KMS-11 (cell line): ENCODE data around the gene DIABLO.
"Not testable (repeated sequence)": the region's sequence is repeated elsewhere in the genome, so short reads cannot be mapped to it uniquely, and the experiment has no call there.

ENCODE experiments used
- H2AFZ ChIP-seq: fragments of 200-600 bp; sonication (generic); 2 replicates; pipeline ENCODE4 v1.6.1; 2016; ENCODE audit warnings: antibody characterized with exemption, mixed run types, low read depth
- H3K27ac ChIP-seq: fragments of 200-600 bp; sonication (generic); 2 replicates; pipeline ENCODE4 v1.6.1; 2016; ENCODE audit warnings: mild to moderate bottlenecking, mixed run types
- H3K27me3 ChIP-seq: fragments of 200-600 bp; sonication (generic); 2 replicates; pipeline ENCODE4 v1.6.1; 2017; ENCODE audit warnings: mild to moderate bottlenecking, low read depth, mixed run types, moderate library complexity; ENCODE audit not compliant: insufficient read depth
- H3K36me3 ChIP-seq: fragments of 200-600 bp; sonication (generic); 2 replicates; pipeline ENCODE4 v1.6.1; 2017; ENCODE audit warnings: mild to moderate bottlenecking, mixed run types; ENCODE audit not compliant: insufficient read depth
- H3K4me1 ChIP-seq: fragments of 200-600 bp; sonication (generic); 2 replicates; pipeline ENCODE4 v1.6.1; 2016; ENCODE audit warnings: mild to moderate bottlenecking, low read depth, mixed run types; ENCODE audit not compliant: poor library complexity, severe bottlenecking
- H3K4me2 ChIP-seq: fragments of 200-600 bp; sonication (generic); 2 replicates; pipeline ENCODE4 v1.7.0; 2016; ENCODE audit warnings: mild to moderate bottlenecking, mixed run types
- H3K4me3 ChIP-seq: fragments of 200-600 bp; sonication (generic); IDR thresholded peaks from 2 replicates; pipeline ENCODE4 v1.6.1; 2017; ENCODE audit warnings: low read depth, low read length, mixed read lengths; ENCODE audit not compliant: insufficient read depth
- H3K79me2 ChIP-seq: fragments of 200-600 bp; sonication (generic); 2 replicates; pipeline ENCODE4 v1.6.1; 2016; ENCODE audit warnings: low read depth, mixed run types; ENCODE audit not compliant: insufficient read depth
- H3K9ac ChIP-seq: fragments of 200-600 bp; sonication (generic); 2 replicates; pipeline ENCODE4 v1.6.1; 2016; ENCODE audit warnings: mild to moderate bottlenecking, mixed run types
- H4K20me1 ChIP-seq: fragments of 200-600 bp; sonication (generic); 2 replicates; pipeline ENCODE4 v1.6.1; 2016; ENCODE audit warnings: mild to moderate bottlenecking, mixed run types; ENCODE audit not compliant: insufficient read depth
- CTCF ChIP-seq: fragments of 200-600 bp; sonication (generic); conservative IDR thresholded peaks from 2 replicates; pipeline ENCODE4 v1.6.1; 2017; ENCODE audit warnings: low read depth, mild to moderate bottlenecking, antibody characterized with exemption, low read length, moderate library complexity, mixed read lengths

Gene DIABLO

GRCh38 chr12:122185079-122185478 is 40.8 kb downstream of the DIABLO start:
- H3K27ac ChIP-seq, result no peak overlapping the region
- H2AFZ ChIP-seq, result no peak overlapping the region
- no peaks in the 10 kb centered on the region for H3K27me3 ChIP-seq
- no peak overlapping the region for H3K4me3 ChIP-seq
- H4K20me1 ChIP-seq, result no peaks in the 10 kb centered on the region
- H3K9ac ChIP-seq, result no peak overlapping the region
- H3K36me3 ChIP-seq, result no peaks in the 10 kb centered on the region
- no peak for TF ChIP-seq CTCF
- H3K4me2 ChIP-seq, result no peak overlapping the region
- H3K4me1 ChIP-seq, result no peaks in the 10 kb centered on the region
- no peaks in the 10 kb centered on the region for H3K79me2 ChIP-seq

- H3K27ac ChIP-seq, result no peak overlapping the region
- no peak overlapping the region for H2AFZ ChIP-seq
- H4K20me1 ChIP-seq, result no peaks in the 10 kb centered on the region
- no peaks in the 10 kb centered on the region for H3K36me3 ChIP-seq
- H3K27me3 ChIP-seq, result no peaks in the 10 kb centered on the region
- no peak overlapping the region for H3K4me3 ChIP-seq
- H3K4me1 ChIP-seq, result no peaks in the 10 kb centered on the region
- H3K4me2 ChIP-seq, result no peak overlapping the region
- TF ChIP-seq CTCF, result no peak
- no peak overlapping the region for H3K9ac ChIP-seq
- H3K79me2 ChIP-seq, result no peaks in the 10 kb centered on the region
These were observed 41.3 kb downstream of the DIABLO start for GRCh38 chr12:122184517-122184916.

- Histone ChIP-seq H3K27me3 (no peaks in the 10 kb centered on the region), H3K4me3 (no peak overlapping the region), H3K79me2 (no peaks in the 10 kb centered on the region), H3K4me2 (no peak overlapping the region), H2AFZ (no peak overlapping the region), H3K9ac (no peak overlapping the region), H3K27ac (no peak overlapping the region), H4K20me1 (no peaks in the 10 kb centered on the region), H3K4me1 (no peaks in the 10 kb centered on the region), H3K36me3 (no peaks in the 10 kb centered on the region)
- no peak for TF ChIP-seq CTCF
These were observed 42.3 kb downstream of the DIABLO start for GRCh38 chr12:122183588-122183940.

GRCh38 chr12:122182887-122183587 is 42.8 kb downstream of the DIABLO start, which contains the start of gene LRRC43:
Gene LRRC43, plus strand, starts transcription at chr12:122183123. Its CDS starts 22 bp downstream, at chr12:122183145.
- H3K27ac ChIP-seq, result no peak within 1 kb of the TSS
- no peaks in the 10 kb centered on the region for H3K36me3 ChIP-seq
- no peaks in the 10 kb centered on the region for H4K20me1 ChIP-seq
- H3K9ac ChIP-seq, result no peak within 1 kb of the TSS
- no peak for TF ChIP-seq CTCF
- H2AFZ ChIP-seq, result no peak within 1 kb of the TSS
- H3K79me2 ChIP-seq, result no peaks in the 10 kb centered on the region
- no peak within 1 kb of the TSS for H3K4me3 ChIP-seq
- no peak within 1 kb of the TSS for H3K4me2 ChIP-seq
- H3K4me1 ChIP-seq, result no peaks in the 10 kb centered on the region
- no peaks in the 10 kb centered on the region for H3K27me3 ChIP-seq

- not testable (repeated sequence) for H3K36me3 ChIP-seq, H3K9ac ChIP-seq, H3K27me3 ChIP-seq, H3K4me1 ChIP-seq, H3K4me2 ChIP-seq, H2AFZ ChIP-seq, H3K27ac ChIP-seq, H4K20me1 ChIP-seq, H3K79me2 ChIP-seq, H3K4me3 ChIP-seq
These were observed 49.4 kb downstream of the DIABLO start for GRCh38 chr12:122176473-122176872.
